ENCODE results near the gene TCF7L1.
A peak's percentile ranks its signal among the peaks of the same experiment; 100 is the strongest.

The TCF7L1 gene

GRCh38 chr2:85288244-85288725 is 155.1 kb downstream of the TCF7L1 start:
- 74 to 77% methylated on average over 10 of the region's 10 CpGs for WGBS, 2 experiments
- Histone ChIP-seq H3K27ac (ENCODE audit: insufficient read depth, low read depth, low read length, poor library complexity, severe bottlenecking) (no peak overlapping the region), H3K4me1 (ENCODE audit: control insufficient read depth, insufficient read depth, low read length) (no peaks in the 10 kb centered on the region), H3K9me3 (ENCODE audit: control insufficient read depth, low read length) (no peaks in the 10 kb centered on the region), H3K36me3 (ENCODE audit: control insufficient read depth, insufficient read depth, low read length) (no peaks in the 10 kb centered on the region), H3K27me3 (ENCODE audit: control insufficient read depth, insufficient read depth, low read length, poor library complexity, severe bottlenecking) (no peaks in the 10 kb centered on the region), H3K4me3 (ENCODE audit: insufficient read depth, low read depth, low read length) (no peak overlapping the region)

- 94 to 95% methylated on average over 3 of the region's 4 CpGs for WGBS, 2 experiments
- no peaks in the 10 kb centered on the region for H3K27me3 ChIP-seq (ENCODE audit: control insufficient read depth, insufficient read depth, low read length, poor library complexity, severe bottlenecking)
- no peak overlapping the region for H3K4me3 ChIP-seq (ENCODE audit: insufficient read depth, low read depth, low read length)
- H3K9me3 ChIP-seq (ENCODE audit: control insufficient read depth, low read length), result no peaks in the 10 kb centered on the region
- no peaks in the 10 kb centered on the region for H3K4me1 ChIP-seq (ENCODE audit: control insufficient read depth, insufficient read depth, low read length)
- no peak overlapping the region for H3K27ac ChIP-seq (ENCODE audit: insufficient read depth, low read depth, low read length, poor library complexity, severe bottlenecking)
- H3K36me3 ChIP-seq (ENCODE audit: control insufficient read depth, insufficient read depth, low read length), result no peaks in the 10 kb centered on the region
Measured at GRCh38 chr2:85291425-85292023, 158.3 kb downstream of the TCF7L1 start.

GRCh38 chr2:85302121-85302520 is 168.9 kb downstream of the TCF7L1 start:
- H3K9me3 ChIP-seq (ENCODE audit: control insufficient read depth, low read length), result no peaks in the 10 kb centered on the region
- WGBS, 2 experiments, result 95% methylated on average over 6 of the region's 6 CpGs
- no peak overlapping the region for H3K27ac ChIP-seq (ENCODE audit: insufficient read depth, low read depth, low read length, poor library complexity, severe bottlenecking)
- no peaks in the 10 kb centered on the region for H3K27me3 ChIP-seq (ENCODE audit: control insufficient read depth, insufficient read depth, low read length, poor library complexity, severe bottlenecking)
- H3K4me3 ChIP-seq (ENCODE audit: insufficient read depth, low read depth, low read length), result no peak overlapping the region
- no peaks in the 10 kb centered on the region for H3K36me3 ChIP-seq (ENCODE audit: control insufficient read depth, insufficient read depth, low read length)
- H3K4me1 ChIP-seq (ENCODE audit: control insufficient read depth, insufficient read depth, low read length), result no peaks in the 10 kb centered on the region

GRCh38 chr2:85303780-85304531 is 170.8 kb downstream of the TCF7L1 start:
- Histone ChIP-seq H3K27ac (ENCODE audit: insufficient read depth, low read depth, low read length, poor library complexity, severe bottlenecking) (no peak overlapping the region), H3K4me3 (ENCODE audit: insufficient read depth, low read depth, low read length) (no peak overlapping the region), H3K27me3 (ENCODE audit: control insufficient read depth, insufficient read depth, low read length, poor library complexity, severe bottlenecking) (no peaks in the 10 kb centered on the region), H3K4me1 (ENCODE audit: control insufficient read depth, insufficient read depth, low read length) (peaks cover 6% of the 10 kb centered on the region), H3K36me3 (ENCODE audit: control insufficient read depth, insufficient read depth, low read length) (no peaks in the 10 kb centered on the region), H3K9me3 (ENCODE audit: control insufficient read depth, low read length) (no peaks in the 10 kb centered on the region)
- WGBS, 2 experiments, result 94% methylated on average over 28 of the region's 28 CpGs

GRCh38 chr2:85307527-85307897 is 174.3 kb downstream of the TCF7L1 start:
- 84 to 92% methylated on average over 9 of the region's 9 CpGs for WGBS, 2 experiments
- Histone ChIP-seq H3K4me3 (ENCODE audit: insufficient read depth, low read depth, low read length) (no peak overlapping the region), H3K36me3 (ENCODE audit: control insufficient read depth, insufficient read depth, low read length) (no peaks in the 10 kb centered on the region), H3K27ac (ENCODE audit: insufficient read depth, low read depth, low read length, poor library complexity, severe bottlenecking) (no peak overlapping the region), H3K4me1 (ENCODE audit: control insufficient read depth, insufficient read depth, low read length) (peaks cover 9% of the 10 kb centered on the region), H3K9me3 (ENCODE audit: control insufficient read depth, low read length) (no peaks in the 10 kb centered on the region), H3K27me3 (ENCODE audit: control insufficient read depth, insufficient read depth, low read length, poor library complexity, severe bottlenecking) (no peaks in the 10 kb centered on the region)

GRCh38 chr2:85308201-85308600 is 175.0 kb downstream of the TCF7L1 start:
- Histone ChIP-seq H3K27ac (ENCODE audit: insufficient read depth, low read depth, low read length, poor library complexity, severe bottlenecking) (no peak overlapping the region), H3K36me3 (ENCODE audit: control insufficient read depth, insufficient read depth, low read length) (no peaks in the 10 kb centered on the region), H3K4me3 (ENCODE audit: insufficient read depth, low read depth, low read length) (no peak overlapping the region), H3K27me3 (ENCODE audit: control insufficient read depth, insufficient read depth, low read length, poor library complexity, severe bottlenecking) (no peaks in the 10 kb centered on the region), H3K4me1 (ENCODE audit: control insufficient read depth, insufficient read depth, low read length) (peaks cover 9% of the 10 kb centered on the region), H3K9me3 (ENCODE audit: control insufficient read depth, low read length) (no peaks in the 10 kb centered on the region)
- WGBS, 2 experiments, result 90 to 97% methylated on average over 6 of the region's 6 CpGs

GRCh38 chr2:85308896-85309555 is 175.8 kb downstream of the TCF7L1 start:
- no peaks in the 10 kb centered on the region for H3K36me3 ChIP-seq (ENCODE audit: control insufficient read depth, insufficient read depth, low read length)
- H3K4me1 ChIP-seq (ENCODE audit: control insufficient read depth, insufficient read depth, low read length), result peaks cover 9% of the 10 kb centered on the region
- no peak overlapping the region for H3K4me3 ChIP-seq (ENCODE audit: insufficient read depth, low read depth, low read length)
- WGBS, 2 experiments, result 78 to 80% methylated on average over 15 of the region's 15 CpGs
- peak overlapping the region; percentile 26 for H3K27ac ChIP-seq (ENCODE audit: insufficient read depth, low read depth, low read length, poor library complexity, severe bottlenecking)
- H3K27me3 ChIP-seq (ENCODE audit: control insufficient read depth, insufficient read depth, low read length, poor library complexity, severe bottlenecking), result no peaks in the 10 kb centered on the region
- H3K9me3 ChIP-seq (ENCODE audit: control insufficient read depth, low read length), result no peaks in the 10 kb centered on the region

GRCh38 chr2:85309699-85310321 is 176.6 kb downstream of the TCF7L1 start:
- H3K4me1 ChIP-seq (ENCODE audit: control insufficient read depth, insufficient read depth, low read length), result peaks cover 9% of the 10 kb centered on the region
- H3K36me3 ChIP-seq (ENCODE audit: control insufficient read depth, insufficient read depth, low read length), result no peaks in the 10 kb centered on the region
- no peak overlapping the region for H3K4me3 ChIP-seq (ENCODE audit: insufficient read depth, low read depth, low read length)
- no peaks in the 10 kb centered on the region for H3K27me3 ChIP-seq (ENCODE audit: control insufficient read depth, insufficient read depth, low read length, poor library complexity, severe bottlenecking)
- H3K9me3 ChIP-seq (ENCODE audit: control insufficient read depth, low read length), result no peaks in the 10 kb centered on the region
- WGBS, 2 experiments, result 84 to 86% methylated on average over 19 of the region's 19 CpGs
- H3K27ac ChIP-seq (ENCODE audit: insufficient read depth, low read depth, low read length, poor library complexity, severe bottlenecking), result no peak overlapping the region

- Histone ChIP-seq H3K27ac (ENCODE audit: insufficient read depth, low read depth, low read length, poor library complexity, severe bottlenecking) (no peak overlapping the region), H3K36me3 (ENCODE audit: control insufficient read depth, insufficient read depth, low read length) (no peaks in the 10 kb centered on the region), H3K9me3 (ENCODE audit: control insufficient read depth, low read length) (no peaks in the 10 kb centered on the region), H3K27me3 (ENCODE audit: control insufficient read depth, insufficient read depth, low read length, poor library complexity, severe bottlenecking) (no peaks in the 10 kb centered on the region), H3K4me1 (ENCODE audit: control insufficient read depth, insufficient read depth, low read length) (peaks cover 9% of the 10 kb centered on the region), H3K4me3 (ENCODE audit: insufficient read depth, low read depth, low read length) (no peak overlapping the region)
- WGBS, 2 experiments, result 94 to 100% methylated on average over 3 of the region's 3 CpGs
Measured at GRCh38 chr2:85310330-85310729, 177.1 kb downstream of the TCF7L1 start.

GRCh38 chr2:85312404-85312803 is 179.2 kb downstream of the TCF7L1 start:
- Histone ChIP-seq H3K4me3 (ENCODE audit: insufficient read depth, low read depth, low read length) (no peak overlapping the region), H3K27me3 (ENCODE audit: control insufficient read depth, insufficient read depth, low read length, poor library complexity, severe bottlenecking) (no peaks in the 10 kb centered on the region), H3K27ac (ENCODE audit: insufficient read depth, low read depth, low read length, poor library complexity, severe bottlenecking) (no peak overlapping the region), H3K9me3 (ENCODE audit: control insufficient read depth, low read length) (no peaks in the 10 kb centered on the region), H3K4me1 (ENCODE audit: control insufficient read depth, insufficient read depth, low read length) (peaks cover 9% of the 10 kb centered on the region), H3K36me3 (ENCODE audit: control insufficient read depth, insufficient read depth, low read length) (no peaks in the 10 kb centered on the region)
- WGBS, 2 experiments, result 92 to 93% methylated on average over 6 to 7 of the region's 7 CpGs

All from ectodermal cell (in vitro differentiated cells).